OCI-LY3 (cell line): ENCODE data around the gene MT1H.
"Not testable (repeated sequence)": the region's sequence is repeated elsewhere in the genome, so short reads cannot be mapped to it uniquely, and the experiment has no call there.

ENCODE experiments used
- H2AFZ ChIP-seq: fragments of 200-600, 300-600 bp; shearing (Covaris generic); 2 replicates; pipeline ENCODE4 v1.6.0; 2014; ENCODE audit warnings: antibody characterized with exemption, low read depth, low read length
- H3K27ac ChIP-seq: fragments of 200-600, 300-600 bp; sonication (generic); 2 replicates; pipeline ENCODE4 v1.5.1; 2014; ENCODE audit warnings: mild to moderate bottlenecking, low read length, moderate library complexity, mixed read lengths
- H3K27me3 ChIP-seq: fragments of 200-600, 300-600 bp; sonication (generic); 2 replicates; pipeline ENCODE4 v1.6.1; 2014; ENCODE audit warnings: low read depth, low read length, mixed read lengths
- H3K36me3 ChIP-seq: fragments of 200-600, 300-600 bp; sonication (generic); replicated peaks from 2 replicates; pipeline ENCODE3; 2014; ENCODE audit warnings: low read depth, low read length, mixed read lengths
- H3K4me1 ChIP-seq: fragments of 300-600, 200-600 bp; sonication (generic); 2 replicates; pipeline ENCODE4 v1.6.1; 2014; ENCODE audit warnings: low read length, mixed read lengths
- H3K4me2 ChIP-seq: fragments of 200-600, 300-600 bp; sonication (generic); 2 replicates; pipeline ENCODE4 v1.6.1; 2014; ENCODE audit warnings: low read length, mixed read lengths
- H3K4me3 ChIP-seq: fragments of 300-600, 200-600 bp; sonication (generic); 2 replicates; pipeline ENCODE4 v1.5.1; 2014; ENCODE audit warnings: antibody characterized with exemption, mild to moderate bottlenecking, low read length, moderate library complexity
- H3K79me2 ChIP-seq: fragments of 300-600, 200-600 bp; shearing (Covaris generic); 2 replicates; pipeline ENCODE4 v1.6.1; 2014; ENCODE audit warnings: mild to moderate bottlenecking, low read length, mixed read lengths
- H3K9ac ChIP-seq: fragments of 300-600, 200-600 bp; shearing (Covaris generic); 2 replicates; pipeline ENCODE4 v1.6.0; 2014; ENCODE audit warnings: mild to moderate bottlenecking, low read length, moderate library complexity
- H3K9me3 ChIP-seq: fragments of 200-600, 300-600 bp; shearing (Covaris generic); 2 replicates; pipeline ENCODE4 v1.6.1; 2014; ENCODE audit warnings: low read length, mixed read lengths; ENCODE audit not compliant: insufficient read depth
- H4K20me1 ChIP-seq: fragments of 200-600, 300-600 bp; sonication (generic); 2 replicates; pipeline ENCODE4 v1.6.1; 2016; ENCODE audit warnings: low read length, mixed read lengths; ENCODE audit not compliant: insufficient read depth
- CTCF ChIP-seq: fragments of 200-600, 300-600 bp; sonication (generic); IDR thresholded peaks from 2 replicates; pipeline ENCODE4 v1.5.1; 2014; ENCODE audit warnings: antibody characterized with exemption, low read length, low read depth
- EZH2phosphoT487 ChIP-seq: fragments of 200-600 bp; shearing (Covaris generic); IDR thresholded peaks from 2 replicates; pipeline ENCODE4 v1.6.1; 2018; ENCODE audit warnings: antibody characterized with exemption, mixed run types, low read depth

The MT1H gene

GRCh38 chr16:56669840-56670619, 416 bp downstream of the MT1H start:
- Histone ChIP-seq H3K9ac (no peak overlapping the region), H3K27me3 (peaks cover 29% of the 10 kb centered on the region), H3K9me3 (no peaks in the 10 kb centered on the region), H3K36me3 (no peaks in the 10 kb centered on the region), H3K27ac (no peak overlapping the region), H3K4me1 (no peaks in the 10 kb centered on the region), H4K20me1 (no peaks in the 10 kb centered on the region), H3K4me3 (no peak overlapping the region), H3K79me2 (no peaks in the 10 kb centered on the region), H3K4me2 (no peak overlapping the region), H2AFZ (no peak overlapping the region)
- TF ChIP-seq CTCF (no peak), EZH2phosphoT487 (no peak)

- H3K4me2 ChIP-seq = no peak overlapping the region
- no peak for TF ChIP-seq EZH2phosphoT487
- no peak for TF ChIP-seq CTCF
- no peak overlapping the region for H2AFZ ChIP-seq
- H4K20me1 ChIP-seq = no peaks in the 10 kb centered on the region
- no peak overlapping the region for H3K9ac ChIP-seq
- no peak overlapping the region for H3K4me3 ChIP-seq
- no peak overlapping the region for H3K27ac ChIP-seq
- H3K9me3 ChIP-seq = no peaks in the 10 kb centered on the region
- H3K79me2 ChIP-seq = no peaks in the 10 kb centered on the region
- H3K27me3 ChIP-seq = peaks cover 32% of the 10 kb centered on the region
- no peaks in the 10 kb centered on the region for H3K4me1 ChIP-seq
- no peaks in the 10 kb centered on the region for H3K36me3 ChIP-seq
Observed at GRCh38 chr16:56670620-56670934, 963 bp downstream of the MT1H start.

- H3K9me3 ChIP-seq, H3K27ac ChIP-seq, H3K4me2 ChIP-seq, H3K36me3 ChIP-seq, H3K79me2 ChIP-seq, H3K4me1 ChIP-seq, H4K20me1 ChIP-seq, H3K4me3 ChIP-seq, H2AFZ ChIP-seq, H3K9ac ChIP-seq: not testable (repeated sequence)
- H3K27me3 ChIP-seq = peaks cover 32% of the 10 kb centered on the region
Observed at GRCh38 chr16:56671691-56672090, 2.1 kb downstream of the MT1H start.

GRCh38 chr16:56672171-56672570, 2.6 kb downstream of the MT1H start:
- not testable (repeated sequence) for H3K4me3 ChIP-seq
- peaks cover 32% of the 10 kb centered on the region for H3K27me3 ChIP-seq

GRCh38 chr16:56672761-56673536, 3.3 kb downstream of the MT1H start:
- Histone ChIP-seq H3K36me3 (no peaks in the 10 kb centered on the region), H3K9me3 (no peaks in the 10 kb centered on the region), H3K27me3 (peaks cover 32% of the 10 kb centered on the region), H3K27ac (no peak overlapping the region), H4K20me1 (no peaks in the 10 kb centered on the region), H3K4me1 (no peaks in the 10 kb centered on the region), H3K4me2 (no peak overlapping the region), H3K4me3 (no peak overlapping the region), H2AFZ (no peak overlapping the region), H3K79me2 (no peaks in the 10 kb centered on the region), H3K9ac (no peak overlapping the region)
- no peak for TF ChIP-seq CTCF
- TF ChIP-seq EZH2phosphoT487 = no peak

More at GRCh38 chr16:56672171-56672570, 2.6 kb downstream of the MT1H start:
- not testable (repeated sequence) for H3K79me2 ChIP-seq, H2AFZ ChIP-seq, H3K9ac ChIP-seq, H3K4me2 ChIP-seq, H3K36me3 ChIP-seq, H3K27ac ChIP-seq, H4K20me1 ChIP-seq, H3K9me3 ChIP-seq, H3K4me1 ChIP-seq
